ENCODE measurements around the gene STAP2.
A peak's percentile ranks its signal among the peaks of the same experiment; 100 is the strongest.

- TF ChIP-seq POLR2A (IDR thresholded peaks at IDR 0.05; ENCODE audit: low read depth, low read length) (no peak), POLR2AphosphoS5 (IDR thresholded peaks at IDR 0.05; ENCODE audit: low read depth, low read length) (peak; percentile 44), TAF1 (IDR thresholded peaks at IDR 0.05; ENCODE audit: borderline replicate concordance, low read depth, low read length) (no peak)
Observed at GRCh38 chr19:4357095-4357797, 18.6 kb upstream of the STAP2 start.

Measured in GM12892 (cell line).